K562 (cell line): ENCODE results near the gene AMH. TPM values are rescaled to one million over a fixed set of nuclear protein-coding genes. Genes with fewer than 3 reads are reported as not detected.

ENCODE experiments used
- CHD2 ChIP-seq: IDR thresholded peaks from 2 replicates; pipeline ENCODE4 v1.6.1; 2011; ENCODE audit warnings: low read depth, low read length
- CREM ChIP-seq: IDR thresholded peaks from 2 replicates; pipeline ENCODE4 v1.6.1; 2014; ENCODE audit warnings: antibody characterized with exemption, low read depth
- EWSR1 ChIP-seq: fragments of 450-650 bp; IDR thresholded peaks from 2 replicates; pipeline ENCODE4 v1.6.1; 2018; ENCODE audit warnings: borderline replicate concordance, mild to moderate bottlenecking, low read depth, moderate library complexity; ENCODE audit not compliant: partially characterized antibody
- GTF2A2 ChIP-seq: IDR thresholded peaks from 2 replicates; pipeline ENCODE4 v1.6.1; 2016; ENCODE audit warnings: mild to moderate bottlenecking, missing genetic modification characterization, missing compliant biosample characterization
- JUND ChIP-seq, 2 experiments: IDR thresholded peaks; 2 replicates in 1 of 2; 3 replicates in 1 of 2; pipeline ENCODE4 v1.6.1; 2011; ENCODE audit warnings: borderline replicate concordance in 2 of 2, low read depth in 2 of 2, low read length in 2 of 2, improper control_type of control experiment in 1 of 2, missing biosample characterization in 1 of 2, missing genetic modification characterization in 1 of 2, missing genetic modification reagents in 1 of 2
- NELFE ChIP-seq: IDR thresholded peaks from 2 replicates; pipeline ENCODE4 v1.6.1; 2011; ENCODE audit warnings: mild to moderate bottlenecking; ENCODE audit not compliant: insufficient read depth, insufficient read length
- NFATC3 ChIP-seq: fragments of 450-650 bp; IDR thresholded peaks from 2 replicates; pipeline ENCODE4 v1.6.1; 2017; ENCODE audit warnings: mild to moderate bottlenecking
- NFE2L1 ChIP-seq: fragments of 450-650 bp; IDR thresholded peaks from 2 replicates; pipeline ENCODE4 v1.6.1; 2016; ENCODE audit warnings: missing genetic modification characterization, low read depth, mild to moderate bottlenecking, missing compliant biosample characterization, moderate library complexity, borderline replicate concordance
- TFE3 ChIP-seq: fragments of 450-650 bp; formaldehyde crosslinking; IDR thresholded peaks from 2 replicates; pipeline ENCODE4 v1.4.0; 2020; ENCODE audit warnings: mild to moderate bottlenecking, mixed read lengths
- THAP12 ChIP-seq: fragments of 250-450 bp; sonication (Bioruptor Pico); IDR thresholded peaks from 2 replicates; pipeline ENCODE4 v1.9.0; 2021; ENCODE audit warnings: mild to moderate bottlenecking, inconsistent platforms
- THRAP3 ChIP-seq: fragments of 450-650 bp; IDR thresholded peaks from 2 replicates; pipeline ENCODE4 v1.6.1; 2016; ENCODE audit warnings: mild to moderate bottlenecking, inconsistent platforms, borderline replicate concordance
- TRIM24 ChIP-seq, 2 experiments: fragments of 450-650 bp; IDR thresholded peaks; 2 replicates each; pipeline ENCODE4 v1.6.1; 2016
- ZNF134 ChIP-seq: fragments of 250-450 bp; sonication (Bioruptor Pico); conservative IDR thresholded peaks from 2 replicates; pipeline ENCODE4 v1.4.0; 2020
- ZNF384 ChIP-seq: IDR thresholded peaks from 2 replicates; pipeline ENCODE4 v1.6.1; 2012; ENCODE audit warnings: low read depth, low read length, improper control_type of control experiment
- polyA plus RNA-seq, 8 experiments: library from polyadenylated mRNA; depleted of rRNA in 4 of 8; stranded (reverse) in 5 of 8; unstranded in 3 of 8; fragments of >200 nt; fragmentation: Nextera tagmentation in 2 of 8; fragmentation: Illumina TruSeq in 1 of 8; extraction: Ambion mirVana in 2 of 8; extraction: Trizol in 1 of 8; gene quantifications; 2 replicates each; pipeline versions ENCODE4 v1.2.1 to v1.2.3, GENCODE V29; 2011 to 2014; ENCODE audit warnings: inconsistent platforms in 1 of 8, missing spikeins in 1 of 8
- total RNA-seq, 7 experiments: library from RNA; depleted of rRNA in 6 of 7; stranded (reverse); fragments of >200 nt in 6 of 7; fragmentation: Illumina TruSeq in 2 of 7; extraction: Trizol in 2 of 7; gene quantifications; 2 replicates each; pipeline versions ENCODE4 v1.2.1 to v1.2.3, GENCODE V29; 2011 to 2021; ENCODE audit warnings: low replicate concordance in 1 of 7
- TF ChIP-seq, protein P1 (sequence below), 2 experiments: fragments of 450-650 bp; IDR thresholded peaks; 2 replicates each; pipeline ENCODE4 v1.6.1; 2016
- TF ChIP-seq, protein P2 (sequence below): fragments of 250-450 bp; sonication (Bioruptor Pico); IDR thresholded peaks from 2 replicates; pipeline ENCODE4 v1.8.0; 2022; ENCODE audit warnings: moderate library complexity, mild to moderate bottlenecking, inconsistent platforms

The AMH gene
- total and polyA plus RNA-seq, 9 of the 15 experiments (the other 6 are each of a cell fraction or from before 2014, with no cell fraction given): 0.29 to 27.4 (median 2.6) TPM; not detected in 2

GRCh38 chr19:2269244-2270156, 20.4 kb downstream of the AMH start (continued):
- TF ChIP-seq TFE3: no peak
- peak; percentile 96 for TF ChIP-seq GTF2A2 (tag)
- TF ChIP-seq NELFE: peak; percentile 67
- TF ChIP-seq, protein P1, sequence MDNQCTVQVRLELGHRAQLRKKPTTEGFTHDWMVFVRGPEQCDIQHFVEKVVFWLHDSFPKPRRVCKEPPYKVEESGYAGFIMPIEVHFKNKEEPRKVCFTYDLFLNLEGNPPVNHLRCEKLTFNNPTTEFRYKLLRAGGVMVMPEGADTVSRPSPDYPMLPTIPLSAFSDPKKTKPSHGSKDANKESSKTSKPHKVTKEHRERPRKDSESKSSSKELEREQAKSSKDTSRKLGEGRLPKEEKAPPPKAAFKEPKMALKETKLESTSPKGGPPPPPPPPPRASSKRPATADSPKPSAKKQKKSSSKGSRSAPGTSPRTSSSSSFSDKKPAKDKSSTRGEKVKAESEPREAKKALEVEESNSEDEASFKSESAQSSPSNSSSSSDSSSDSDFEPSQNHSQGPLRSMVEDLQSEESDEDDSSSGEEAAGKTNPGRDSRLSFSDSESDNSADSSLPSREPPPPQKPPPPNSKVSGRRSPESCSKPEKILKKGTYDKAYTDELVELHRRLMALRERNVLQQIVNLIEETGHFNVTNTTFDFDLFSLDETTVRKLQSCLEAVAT (IDR thresholded peaks at IDR 0.05): peak; percentile 89 to 90
- no peak; the same call in 1 of the 2 replicates for TF ChIP-seq ZNF384
- TF ChIP-seq EWSR1: no peak
- TF ChIP-seq THAP12: peak; percentile 94
- peak; percentile 73 for TF ChIP-seq CHD2
- TF ChIP-seq CREM: peak; percentile 63
- TF ChIP-seq, protein P2, sequence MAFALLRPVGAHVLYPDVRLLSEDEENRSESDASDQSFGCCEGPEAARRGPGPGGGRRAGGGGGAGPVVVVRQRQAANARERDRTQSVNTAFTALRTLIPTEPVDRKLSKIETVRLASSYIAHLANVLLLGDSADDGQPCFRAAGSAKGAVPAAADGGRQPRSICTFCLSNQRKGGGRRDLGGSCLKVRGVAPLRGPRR: no peak
- no peak for TF ChIP-seq NFE2L1 (tag)
- no peak for TF ChIP-seq NFATC3
- TF ChIP-seq ZNF134 (CRISPR knock-in tag): no peak
- no peak; the same call in 1 of the 2 replicates for TF ChIP-seq JUND (IDR thresholded peaks at IDR 0.05; ENCODE audit: borderline replicate concordance, low read depth, low read length)
- no peak for TF ChIP-seq JUND (tag; IDR thresholded peaks at IDR 0.05; ENCODE audit: borderline replicate concordance, low read depth, low read length)
- TF ChIP-seq TRIM24 (IDR thresholded peaks at IDR 0.05): no peak
- no peak for TF ChIP-seq THRAP3
